Fibroblast of gingiva (primary cell): ENCODE measurements around the gene GHRL.
"Not testable (repeated sequence)": the region's sequence is repeated elsewhere in the genome, so short reads cannot be mapped to it uniquely, and the experiment has no call there.

Experiments
- DNase-seq: peaks from one replicate; pipeline ENCODE4 v3.0.0-alpha.2; 2011; ENCODE audit warnings: low read depth

The GHRL gene

DNA sequence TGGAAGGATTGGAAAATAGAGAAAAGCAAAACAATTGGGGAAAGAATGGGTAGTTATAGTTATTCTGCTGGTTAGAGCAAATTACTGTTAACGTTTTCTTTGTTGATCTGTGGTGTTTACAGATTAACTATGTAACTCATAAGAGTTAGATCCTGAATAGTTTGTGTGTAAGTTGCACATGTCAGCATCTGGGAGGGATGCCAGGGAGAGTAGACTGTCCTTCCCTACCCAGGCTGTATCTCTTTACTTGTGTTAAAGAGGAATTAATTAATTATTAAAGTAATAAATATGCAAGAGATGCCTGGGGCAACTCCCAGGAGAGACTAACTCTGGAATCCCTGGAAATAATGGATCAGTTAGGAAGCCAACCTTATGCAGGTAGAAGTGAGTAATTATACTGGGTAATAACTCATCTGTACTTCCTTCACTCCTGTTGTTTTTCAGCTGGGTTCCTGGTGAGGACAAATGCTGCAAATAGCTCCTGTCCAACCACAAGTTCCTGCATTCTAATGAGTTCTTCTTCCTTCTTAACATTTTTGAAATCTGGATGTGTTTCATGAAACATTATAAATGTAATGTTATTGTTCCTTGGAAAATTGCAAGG, 18.9 kb downstream of the GHRL start:
- DNase-seq = peak; percentile 21

DNA sequence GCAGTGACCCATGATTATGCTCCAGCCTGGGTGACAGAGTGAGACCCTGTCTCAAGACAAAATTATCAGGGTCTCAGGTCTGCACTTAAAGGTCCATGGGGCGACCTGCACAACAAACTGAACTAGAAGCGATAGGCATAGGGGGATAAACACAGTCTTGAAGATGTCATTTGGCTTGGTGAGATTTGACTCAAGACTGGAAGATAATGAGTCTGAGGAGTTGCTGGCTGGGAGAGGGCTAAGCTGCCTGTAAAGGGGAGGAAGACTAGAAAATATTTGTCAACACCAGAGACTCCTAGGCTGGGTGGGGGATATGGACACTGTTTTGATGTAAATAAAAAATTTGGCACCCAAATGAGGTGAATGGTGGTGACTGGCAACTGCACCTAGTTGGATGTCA, 19.8 kb downstream of the GHRL start:
- DNase-seq = no peak

DNA sequence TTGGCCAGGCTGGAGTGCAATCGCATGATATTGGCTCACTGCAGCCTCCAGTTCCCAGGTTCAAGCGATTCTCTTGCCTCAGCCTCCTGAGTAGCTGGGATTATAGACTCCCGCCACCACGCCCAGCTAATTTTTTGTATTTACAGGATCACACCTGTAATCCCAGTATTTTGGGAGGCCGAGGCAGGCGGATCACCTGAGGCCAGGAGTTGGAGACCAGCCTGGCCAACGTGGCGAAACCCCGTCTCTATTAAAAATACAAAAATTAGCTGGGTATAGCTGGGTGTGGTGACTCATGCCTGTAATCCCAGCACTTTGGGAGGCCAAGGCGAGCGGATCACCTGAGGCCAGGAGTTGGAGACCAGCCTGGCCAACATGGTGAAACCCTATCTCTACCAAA, 20.3 kb downstream of the GHRL start:
- not testable (repeated sequence) for DNase-seq

DNA sequence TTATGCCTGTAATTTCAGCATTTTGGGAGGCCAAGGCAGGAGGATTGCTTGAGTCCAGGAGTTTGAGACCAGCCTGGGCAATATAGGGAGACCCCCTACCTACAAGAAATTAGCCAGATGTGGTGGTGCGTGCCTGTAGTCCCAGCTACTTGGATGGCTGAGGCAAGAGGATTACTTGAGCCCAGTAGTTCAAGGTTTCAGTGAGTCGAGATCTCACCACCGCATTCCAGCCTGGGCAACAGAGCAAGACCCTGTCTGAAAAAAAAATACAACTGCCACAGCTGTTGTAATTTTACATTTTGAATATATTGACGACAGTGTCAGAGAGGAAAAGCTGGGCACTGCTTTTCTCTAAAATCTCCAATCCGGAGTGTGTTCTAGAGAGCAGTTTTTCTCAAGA, 23.3 kb downstream of the GHRL start:
- no peak for DNase-seq

DNA sequence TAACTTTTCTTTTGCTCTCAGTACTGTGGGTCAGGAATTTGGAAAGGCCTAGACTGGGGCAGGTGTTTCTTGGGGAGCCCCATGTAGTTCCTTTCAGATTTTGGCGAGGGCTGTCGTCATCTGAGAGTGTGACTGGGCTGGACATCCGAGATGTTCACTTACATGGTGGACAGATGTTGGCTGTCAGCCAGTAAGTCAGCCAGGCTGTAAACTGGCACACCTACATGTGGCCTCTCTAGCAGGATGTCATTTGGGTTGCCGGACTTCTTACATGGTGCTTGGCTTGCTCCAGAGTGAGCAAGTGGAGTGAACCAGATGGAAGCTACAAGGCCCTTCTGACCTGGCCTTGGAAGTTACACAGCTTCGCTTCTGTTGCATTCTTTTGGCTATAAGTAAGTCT, 23.8 kb downstream of the GHRL start:
- no peak for DNase-seq

DNA sequence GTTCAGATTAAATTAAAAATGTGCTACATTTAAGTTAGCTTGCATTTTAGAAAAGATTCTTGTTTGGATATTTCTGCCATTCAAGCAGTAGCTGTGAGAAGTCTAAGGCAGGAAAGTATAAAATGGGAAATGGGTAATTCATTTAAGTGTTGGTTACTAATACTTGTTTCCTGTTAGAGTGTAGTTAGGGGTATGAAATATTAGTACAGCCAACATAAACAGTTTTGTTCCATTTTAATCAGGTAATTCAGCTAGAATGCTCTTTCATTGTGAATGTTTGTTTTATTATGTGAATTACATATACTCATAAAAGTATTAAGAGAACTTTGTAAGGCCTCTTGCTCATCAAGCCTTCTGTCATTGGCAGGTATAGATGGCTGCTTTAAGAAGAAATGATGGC, 24.6 kb downstream of the GHRL start:
- DNase-seq = no peak

DNA sequence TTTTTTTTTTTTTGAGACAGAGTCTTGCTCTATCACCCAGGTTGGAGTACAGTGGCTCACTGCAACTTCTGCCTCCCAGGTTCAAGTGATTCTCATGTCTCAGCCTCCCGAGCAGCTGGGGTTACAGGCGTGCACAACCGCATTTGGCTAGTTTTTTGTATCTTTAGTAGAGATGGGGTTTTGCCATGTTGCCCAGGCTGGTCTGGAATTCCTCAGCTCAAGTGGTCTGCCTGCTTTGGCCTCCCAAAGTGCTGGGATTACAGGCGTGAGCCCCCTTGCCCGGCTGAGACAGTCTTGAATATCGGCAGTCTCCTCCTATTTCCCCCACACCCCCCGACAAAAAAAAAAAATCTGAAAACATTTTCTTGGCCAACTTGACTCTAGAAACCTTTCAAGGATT, 25.8 kb downstream of the GHRL start:
- DNase-seq = not testable (repeated sequence)

DNA sequence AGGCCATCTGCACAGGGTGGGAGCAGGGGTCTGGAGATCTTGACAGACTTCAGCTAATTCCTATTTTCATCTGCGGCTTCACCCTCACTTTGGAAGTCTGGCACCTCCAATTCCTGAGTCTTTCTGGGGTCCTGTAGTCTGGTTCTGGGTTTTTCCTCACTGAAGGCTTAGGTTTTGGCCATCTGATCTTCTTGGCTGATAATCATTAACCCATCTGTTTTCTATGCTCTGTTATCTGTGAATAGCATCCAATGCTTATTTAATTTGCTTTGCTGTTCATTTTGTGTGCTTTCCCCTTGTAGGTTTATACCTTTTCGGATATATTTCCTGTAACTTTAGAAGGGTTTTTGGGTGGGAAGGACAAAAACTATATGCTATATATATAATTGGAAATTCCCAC, 26.9 kb downstream of the GHRL start:
- no peak for DNase-seq

DNA sequence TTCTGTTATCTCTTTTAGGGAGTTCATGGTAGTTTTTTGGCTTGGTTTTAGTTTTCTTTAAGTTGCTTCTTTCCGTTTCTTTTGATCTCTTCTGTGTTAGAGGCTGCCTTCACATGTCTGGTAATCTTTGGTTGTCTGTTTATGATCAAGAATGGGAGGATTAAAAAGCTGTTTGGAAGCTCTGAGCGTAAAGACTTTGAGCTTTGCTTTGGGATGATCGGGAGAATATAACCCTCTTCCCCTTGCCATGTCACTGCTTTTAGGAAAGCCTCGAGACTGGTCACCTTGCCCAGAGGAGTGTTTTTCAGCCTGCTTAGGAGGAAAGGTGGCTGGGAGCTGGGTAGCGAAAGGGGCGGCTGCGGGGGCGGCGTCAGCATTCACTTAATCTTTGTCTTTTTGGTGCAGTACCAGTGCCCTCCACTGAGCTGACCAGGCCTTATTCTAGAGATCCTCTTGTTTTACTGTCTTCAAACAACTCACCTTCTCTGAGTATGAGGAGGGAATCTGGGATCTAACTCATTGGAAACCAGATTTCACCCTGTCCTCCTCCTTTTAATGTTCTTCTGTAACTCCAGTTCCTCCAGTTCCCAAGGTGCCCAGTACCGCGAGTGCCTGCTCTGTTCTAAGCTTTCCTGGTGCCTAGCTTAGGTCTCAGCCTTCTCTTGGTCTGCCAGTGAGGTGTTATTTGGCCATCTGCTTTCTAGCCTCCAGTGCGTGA, 28.9 kb downstream of the GHRL start:
- peak; percentile 28 for DNase-seq

DNA sequence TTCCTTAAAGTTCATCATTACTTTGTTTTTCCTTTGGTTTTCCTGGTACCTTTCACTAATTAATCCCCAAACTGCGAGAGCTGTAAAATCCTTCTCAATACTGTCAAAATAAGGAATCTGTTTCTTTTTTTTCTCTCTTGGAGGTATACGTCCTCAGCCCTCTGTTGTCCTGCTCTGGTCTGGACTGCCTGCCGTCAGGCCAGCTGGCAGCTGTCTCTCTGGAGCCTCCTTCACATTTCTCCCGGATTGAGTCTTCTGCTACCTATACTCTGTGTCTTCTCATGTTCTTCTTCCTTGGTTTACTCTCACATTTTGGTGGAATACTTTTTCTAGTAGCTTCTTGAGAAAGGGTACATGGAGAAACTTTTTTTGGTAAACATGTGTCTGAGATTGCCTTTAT, 30.7 kb downstream of the GHRL start:
- no peak for DNase-seq

DNA sequence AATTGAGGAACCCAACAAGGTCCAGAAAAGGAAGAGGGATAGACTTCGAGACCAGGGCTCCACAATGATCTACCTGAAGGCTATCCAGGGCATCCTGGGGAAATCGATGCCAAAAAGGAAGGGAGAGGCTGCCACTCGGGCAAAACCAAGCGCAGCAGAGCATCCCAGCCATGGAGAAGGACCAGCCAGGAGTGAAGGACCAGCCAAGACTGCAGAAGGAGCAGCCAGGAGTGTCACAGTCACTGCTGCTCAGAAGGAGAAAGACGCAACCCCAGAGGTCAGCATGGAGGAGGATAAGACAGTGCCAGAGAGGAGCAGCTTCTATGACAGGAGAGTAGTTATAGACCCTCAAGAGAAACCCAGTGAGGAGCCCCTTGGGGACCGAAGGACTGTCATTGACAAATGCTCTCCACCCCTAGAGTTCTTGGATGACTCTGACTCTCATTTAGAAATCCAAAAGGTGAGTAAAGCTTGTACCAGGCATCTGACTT, 32.5 kb downstream of the GHRL start:
- DNase-seq = no peak

DNA sequence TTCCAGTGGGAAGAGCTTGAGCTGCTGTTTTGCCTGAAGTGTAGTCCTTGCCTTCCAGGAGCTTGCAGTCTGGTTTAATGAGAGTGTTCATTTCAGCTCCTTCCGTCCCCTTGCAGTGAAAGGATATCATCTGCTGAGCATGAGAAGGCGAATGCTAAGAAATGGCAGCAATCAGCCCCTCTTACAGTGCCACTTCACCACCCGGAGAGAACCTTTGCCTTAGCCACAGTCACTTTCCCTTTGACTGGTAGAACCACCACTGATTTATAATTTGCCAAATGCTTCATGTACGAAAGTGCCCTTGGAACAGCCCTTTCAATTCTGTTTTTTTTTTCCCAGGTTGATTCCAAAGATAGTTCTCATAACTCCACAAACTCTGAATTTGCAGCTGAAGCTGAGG, 32.9 kb downstream of the GHRL start:
- no peak for DNase-seq

DNA sequence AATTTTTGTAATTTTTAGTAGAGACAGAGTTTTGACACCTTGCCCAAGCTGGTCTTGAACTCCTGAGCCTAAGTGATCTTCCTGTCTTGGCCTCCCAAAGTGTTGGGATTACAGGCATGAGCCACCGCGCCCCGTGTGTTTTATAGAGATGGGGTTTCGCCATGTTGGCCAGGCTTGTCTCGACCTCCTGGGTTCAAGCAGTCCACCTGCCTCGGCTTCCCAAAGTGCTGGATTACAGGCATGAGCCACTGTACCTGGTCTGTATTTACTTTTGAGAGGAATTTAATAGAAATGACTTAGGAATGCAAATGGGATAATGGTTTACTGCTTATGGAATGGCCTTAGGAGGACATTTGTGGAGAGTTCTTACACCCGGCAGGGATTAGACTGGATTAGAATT, 33.7 kb downstream of the GHRL start:
- DNase-seq = no peak

DNA sequence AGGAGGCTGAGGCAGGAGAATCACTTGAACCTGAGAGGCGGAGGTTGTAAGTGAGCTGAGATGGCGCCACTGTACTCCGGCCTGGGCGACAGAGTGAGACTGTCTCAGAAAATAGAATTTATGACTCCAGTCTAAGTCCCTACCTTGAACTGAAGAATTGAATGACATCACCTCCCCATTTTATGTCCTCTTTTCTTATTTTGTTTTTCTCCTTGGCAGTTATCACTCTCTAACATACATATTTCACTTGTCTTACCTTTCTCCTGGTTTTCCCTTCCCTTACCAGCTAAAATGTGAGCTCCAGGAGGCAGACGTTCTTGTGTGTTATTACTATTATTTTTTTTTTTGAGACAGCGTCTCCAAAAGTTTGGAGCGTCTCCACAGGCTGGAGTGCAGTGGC, 36.9 kb downstream of the GHRL start:
- no peak for DNase-seq

DNA sequence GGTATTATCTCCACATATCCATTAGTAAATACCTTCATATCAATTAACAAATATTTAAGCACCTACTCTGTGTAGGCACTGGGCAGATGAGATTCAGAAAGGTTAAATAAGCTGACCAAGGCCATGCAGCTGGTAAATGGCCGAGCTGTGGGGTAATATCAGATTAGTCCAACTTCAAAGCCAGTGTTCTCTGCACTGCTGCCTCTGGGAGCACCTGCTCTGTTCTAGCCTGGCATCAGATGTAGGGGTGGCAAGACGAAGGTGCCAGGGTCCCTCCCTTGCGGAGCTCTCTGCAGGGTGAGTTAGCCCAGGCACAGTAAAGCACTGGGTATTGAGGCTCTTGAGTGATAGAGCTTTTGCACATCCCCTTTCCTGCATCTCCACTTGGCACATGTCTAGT, 39.0 kb downstream of the GHRL start:
- DNase-seq = no peak

DNA sequence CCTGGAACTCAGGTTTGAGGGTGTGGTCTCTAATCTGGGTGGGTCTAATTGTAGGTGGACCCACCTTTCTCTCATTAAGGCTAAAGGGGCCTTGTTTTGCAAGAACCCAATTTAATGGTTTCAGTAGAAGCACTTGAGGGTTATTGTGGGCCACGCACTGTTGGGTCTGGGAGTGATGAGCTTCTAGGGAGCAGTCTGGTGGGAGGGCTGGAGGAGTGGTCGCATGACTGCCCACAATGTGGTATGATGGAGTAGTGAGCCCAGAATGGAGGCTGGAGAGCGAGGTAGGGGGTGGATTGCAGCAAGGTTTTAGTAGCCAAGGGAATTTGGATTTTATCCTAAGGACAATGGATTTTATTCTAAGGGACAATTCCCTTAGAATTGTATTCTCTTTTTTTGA, 41.7 kb downstream of the GHRL start:
- no peak for DNase-seq

DNA sequence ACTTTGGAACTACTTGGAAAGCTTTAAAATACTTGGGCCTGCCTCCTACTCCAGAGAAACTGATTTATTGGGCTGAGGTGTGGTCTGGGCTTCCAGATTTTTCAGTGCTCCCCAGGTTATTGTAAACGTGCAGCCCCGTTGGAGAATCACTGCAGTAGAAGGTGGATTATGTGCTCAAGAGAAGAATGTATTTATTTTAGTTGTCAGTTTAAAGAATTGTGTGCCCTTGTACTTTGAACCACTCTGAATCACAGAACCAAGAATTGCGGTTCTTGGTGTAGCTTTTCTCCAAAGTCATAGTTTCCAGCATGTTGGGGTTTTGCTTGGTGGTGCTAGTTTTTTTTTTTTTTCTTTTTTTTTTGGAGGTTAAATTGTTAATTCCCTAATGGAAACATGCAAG, 42.9 kb downstream of the GHRL start:
- no peak for DNase-seq

DNA sequence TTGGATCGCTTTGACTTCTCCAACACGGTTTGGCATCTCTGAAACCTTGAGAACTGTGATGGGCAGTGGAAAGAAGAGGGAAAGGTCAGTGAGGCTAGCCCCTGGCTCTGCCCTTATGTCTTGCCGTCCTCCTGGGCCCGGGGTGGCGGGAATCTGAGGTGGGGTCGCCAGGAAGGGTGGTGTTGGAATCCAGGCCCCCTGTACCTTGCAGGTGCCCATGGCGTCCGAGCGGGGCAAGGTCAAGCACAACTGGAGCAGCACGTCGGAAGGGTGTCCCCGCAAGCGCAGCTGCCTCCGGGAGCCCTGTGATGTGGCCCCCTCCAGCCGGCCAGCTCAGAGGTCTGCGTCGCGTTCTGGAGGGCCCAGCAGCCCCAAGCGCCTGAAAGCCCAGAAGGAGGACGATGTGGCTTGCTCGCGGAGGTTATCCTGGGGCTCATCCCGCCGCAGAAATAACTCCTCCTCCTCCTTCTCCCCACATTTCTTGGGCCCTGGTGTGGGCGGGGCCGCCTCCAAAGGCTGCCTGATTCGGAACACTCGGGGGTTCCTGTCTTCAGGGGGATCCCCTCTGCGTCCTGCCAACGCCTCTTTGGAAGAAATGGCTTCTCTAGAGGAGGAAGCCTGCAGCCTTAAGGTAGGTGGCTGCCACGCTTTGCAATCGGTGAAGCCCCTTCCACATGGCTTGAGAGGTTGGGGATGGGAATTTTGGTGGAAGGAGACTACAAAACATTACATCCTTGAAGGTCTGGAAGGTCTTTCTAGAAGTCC, 43.6 kb downstream of the GHRL start:
- no peak for DNase-seq

DNA sequence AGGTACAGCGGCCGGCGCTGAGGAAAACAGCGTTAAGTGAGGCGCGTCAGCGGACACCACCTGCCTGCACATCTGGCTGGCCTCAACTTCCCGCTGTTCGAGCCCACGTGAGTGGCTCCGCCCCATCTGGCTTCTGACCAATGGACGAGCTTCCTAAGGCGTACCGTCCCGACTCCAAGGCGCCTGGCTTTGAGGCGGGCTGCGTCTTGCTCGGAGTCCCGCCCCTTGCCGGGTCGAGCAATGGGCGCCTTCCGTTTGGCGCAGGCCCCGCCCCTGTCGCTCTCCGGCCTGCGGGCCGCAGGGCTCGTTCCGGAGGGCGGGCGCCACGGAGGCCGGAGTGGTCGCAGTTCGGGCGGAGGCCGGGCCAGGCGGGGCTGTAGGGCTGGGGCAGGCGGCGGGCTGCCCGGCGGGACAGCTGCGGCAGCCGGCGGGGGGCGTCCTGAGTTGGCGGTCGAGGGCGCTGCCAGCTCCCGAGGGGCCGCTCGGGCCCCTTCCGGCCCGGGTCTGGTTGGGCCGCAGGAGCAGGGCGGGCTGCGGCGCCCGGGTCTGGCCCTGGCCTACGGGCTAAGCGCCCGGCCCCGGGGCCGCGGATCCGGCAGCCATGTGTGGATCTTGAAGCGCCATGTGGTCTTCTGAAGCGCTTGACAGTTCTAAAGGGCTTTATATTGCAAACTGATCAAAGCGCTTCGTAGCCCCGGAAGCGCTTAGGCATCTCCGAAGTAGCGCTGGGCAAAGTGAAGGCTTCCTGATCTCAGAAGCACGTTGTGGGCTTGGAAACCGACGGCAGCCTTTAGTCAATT, 44.4 kb downstream of the GHRL start, which contains the start of gene TATDN2:
Gene TATDN2 (plus strand): TSS at position 276 of the 800 bp plus-strand sequence. CDS start 742 bp downstream, outside the sequence.
- DNase-seq = peak; percentile 95

DNA sequence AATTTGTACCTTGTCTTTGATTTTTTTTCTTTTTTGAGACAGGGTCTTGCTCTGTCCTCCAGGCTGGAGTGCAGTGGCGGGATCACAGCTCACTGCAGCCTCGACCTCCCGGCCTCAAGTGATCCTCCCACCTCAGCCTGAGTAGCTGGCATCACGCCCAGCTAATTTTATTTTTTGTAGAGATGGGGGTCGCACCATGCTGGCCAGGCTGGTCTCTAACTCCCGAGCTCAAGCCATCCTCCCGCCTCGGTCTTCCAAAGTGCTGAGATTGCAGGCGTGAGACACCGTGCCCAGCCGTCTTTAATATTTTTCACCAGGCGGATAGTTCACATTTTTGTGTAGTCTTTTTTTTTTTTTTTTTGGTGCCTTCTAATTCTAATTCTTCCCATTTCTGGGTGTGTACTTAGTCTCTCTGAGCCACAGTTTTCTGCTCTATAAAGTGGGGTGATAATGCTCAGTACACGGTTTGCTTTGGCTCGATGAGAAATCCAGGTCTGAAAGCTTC, 45.0 kb downstream of the GHRL start:
- no peak for DNase-seq

DNA sequence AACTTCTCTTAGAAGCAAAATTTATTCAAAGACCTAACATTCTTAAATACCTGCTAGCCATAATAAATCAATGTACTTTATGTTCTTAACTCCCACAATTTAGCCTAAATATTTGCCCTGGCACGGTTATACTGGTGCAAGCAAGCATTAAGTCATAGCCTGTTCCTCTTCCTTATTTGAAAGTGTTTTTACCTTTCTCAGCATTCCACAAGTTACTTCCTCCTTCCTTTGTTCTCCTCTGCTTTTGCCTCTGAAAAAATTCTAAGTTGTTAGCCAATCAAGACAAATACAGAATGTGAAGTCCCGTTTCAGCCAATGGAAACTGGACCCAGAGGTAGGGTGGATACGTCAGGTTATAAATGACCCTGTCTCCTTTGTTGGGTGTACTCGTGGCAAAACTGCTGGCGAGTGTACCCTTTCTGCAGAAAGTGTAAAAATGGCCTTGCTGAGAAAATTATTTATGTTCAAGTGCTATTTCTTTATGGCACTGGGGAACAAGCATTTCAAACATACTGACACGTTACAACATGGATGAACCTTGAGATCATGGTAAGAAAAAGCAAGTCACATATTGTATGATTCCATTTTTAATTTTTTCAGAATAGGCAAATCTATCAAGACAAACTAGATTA, 47.5 kb downstream of the GHRL start:
- no peak for DNase-seq

DNA sequence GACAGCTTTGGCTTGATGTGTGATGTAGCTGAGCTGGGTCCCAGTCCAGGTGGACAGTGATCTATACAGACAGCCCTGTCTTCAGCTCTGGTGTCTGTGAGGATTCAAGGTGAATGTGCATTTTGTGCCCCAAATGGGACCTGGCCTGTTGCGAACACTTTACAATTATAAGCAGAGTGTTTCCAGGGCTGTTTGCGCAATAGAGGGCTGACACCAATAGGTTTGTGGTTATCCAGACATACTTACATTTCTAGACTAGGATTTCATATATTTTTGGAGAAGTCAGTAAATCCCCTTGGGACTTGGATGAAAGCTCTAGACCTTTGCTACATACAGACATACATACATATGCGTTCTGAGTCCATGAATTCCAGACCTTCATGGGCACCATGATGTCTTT, 48.7 kb downstream of the GHRL start:
- DNase-seq = no peak
